Measurements from ENCODE around the gene RNF123. TPM values are rescaled to one million over a fixed set of nuclear protein-coding genes. Genes with fewer than 3 reads are reported as not detected.

The RNF123 gene
- total RNA-seq, 1 experiment from 2014 or later: 47.1 TPM

- H3K27ac Mint-ChIP-seq: peak overlapping the region; percentile 22; the same call in 1 of the 2 replicates
Measured at GRCh38 chr3:49670940-49671290, 18.4 kb upstream of the RNF123 start.

More at GRCh38 chr3:49670940-49671290, 18.4 kb upstream of the RNF123 start:
- TF ChIP-seq ZNF671 (CRISPR knock-in tag; IDR thresholded peaks at IDR 0.05) (no peak), E2F4 (CRISPR knock-in tag; IDR thresholded peaks at IDR 0.05; ENCODE audit: borderline replicate concordance, low read depth) (no peak), E2F5 (CRISPR knock-in tag; IDR thresholded peaks at IDR 0.05) (no peak), RORB (CRISPR knock-in tag; IDR thresholded peaks at IDR 0.05) (no peak), HMGA2 (CRISPR knock-in tag; IDR thresholded peaks at IDR 0.05) (no peak), USF1 (CRISPR knock-in tag; IDR thresholded peaks at IDR 0.05) (no peak), ZMAT4 (CRISPR knock-in tag; IDR thresholded peaks at IDR 0.05) (no peak), ZBTB21 (CRISPR knock-in tag; IDR thresholded peaks at IDR 0.05; ENCODE audit: borderline replicate concordance) (no peak), TCF7 (CRISPR knock-in tag; IDR thresholded peaks at IDR 0.05; ENCODE audit: low read depth) (no peak), TEAD1 (CRISPR knock-in tag; IDR thresholded peaks at IDR 0.05) (no peak), ZNF232 (CRISPR knock-in tag; IDR thresholded peaks at IDR 0.05) (no peak), PRDM15 (CRISPR knock-in tag; IDR thresholded peaks at IDR 0.05) (no peak), ZNF219 (CRISPR knock-in tag; IDR thresholded peaks at IDR 0.05; ENCODE audit: borderline replicate concordance) (no peak), FOXP1 (CRISPR knock-in tag; IDR thresholded peaks at IDR 0.05; ENCODE audit: borderline replicate concordance) (no peak), AR (CRISPR knock-in tag; IDR thresholded peaks at IDR 0.05) (no peak), ESRRA (CRISPR knock-in tag; IDR thresholded peaks at IDR 0.05; ENCODE audit: borderline replicate concordance) (no peak), MLX (CRISPR knock-in tag; IDR thresholded peaks at IDR 0.05) (no peak), PRRX2 (CRISPR knock-in tag; IDR thresholded peaks at IDR 0.05) (no peak), OVOL2 (CRISPR knock-in tag; IDR thresholded peaks at IDR 0.05; ENCODE audit: borderline replicate concordance) (no peak), ZSCAN18 (CRISPR knock-in tag; IDR thresholded peaks at IDR 0.05) (no peak)
- Mint-ChIP-seq H3K4me1 (peaks cover 31% of the 10 kb centered on the region), H3K4me3 (no peak overlapping the region), H3K9me3 (no peaks in the 10 kb centered on the region), H3K36me3 (peaks cover 5% of the 10 kb centered on the region; the same call in 1 of the 2 replicates), H3K27me3 (ENCODE audit: low read depth) (no peaks in the 10 kb centered on the region)
- no peak for ATAC-seq
- ChIA-PET CTCF (interaction anchor here (0.6 to 5.4 kb wide), 23 partner anchors 8 to 216 kb away, joined by 3 to 304 read pairs (median 10); partner anchors contain the start of genes BSN and DAG1), POLR2A (interaction anchor here (0.7 to 2.8 kb wide), 3 partner anchors 131 to 148 kb away, joined by 4 to 27 read pairs (median 4); no protein-coding TSS in a partner anchor)
- DNase-seq (ENCODE audit: low spot score): no peak
